GM10847 (cell line): ENCODE results near the gene CTNND1.

ENCODE experiments used
- POLR2A ChIP-seq: IDR thresholded peaks from 2 replicates; pipeline ENCODE4 v1.6.1; 2011; ENCODE audit not compliant: insufficient read length; ENCODE audit errors: extremely low read depth

Gene CTNND1, protein sequence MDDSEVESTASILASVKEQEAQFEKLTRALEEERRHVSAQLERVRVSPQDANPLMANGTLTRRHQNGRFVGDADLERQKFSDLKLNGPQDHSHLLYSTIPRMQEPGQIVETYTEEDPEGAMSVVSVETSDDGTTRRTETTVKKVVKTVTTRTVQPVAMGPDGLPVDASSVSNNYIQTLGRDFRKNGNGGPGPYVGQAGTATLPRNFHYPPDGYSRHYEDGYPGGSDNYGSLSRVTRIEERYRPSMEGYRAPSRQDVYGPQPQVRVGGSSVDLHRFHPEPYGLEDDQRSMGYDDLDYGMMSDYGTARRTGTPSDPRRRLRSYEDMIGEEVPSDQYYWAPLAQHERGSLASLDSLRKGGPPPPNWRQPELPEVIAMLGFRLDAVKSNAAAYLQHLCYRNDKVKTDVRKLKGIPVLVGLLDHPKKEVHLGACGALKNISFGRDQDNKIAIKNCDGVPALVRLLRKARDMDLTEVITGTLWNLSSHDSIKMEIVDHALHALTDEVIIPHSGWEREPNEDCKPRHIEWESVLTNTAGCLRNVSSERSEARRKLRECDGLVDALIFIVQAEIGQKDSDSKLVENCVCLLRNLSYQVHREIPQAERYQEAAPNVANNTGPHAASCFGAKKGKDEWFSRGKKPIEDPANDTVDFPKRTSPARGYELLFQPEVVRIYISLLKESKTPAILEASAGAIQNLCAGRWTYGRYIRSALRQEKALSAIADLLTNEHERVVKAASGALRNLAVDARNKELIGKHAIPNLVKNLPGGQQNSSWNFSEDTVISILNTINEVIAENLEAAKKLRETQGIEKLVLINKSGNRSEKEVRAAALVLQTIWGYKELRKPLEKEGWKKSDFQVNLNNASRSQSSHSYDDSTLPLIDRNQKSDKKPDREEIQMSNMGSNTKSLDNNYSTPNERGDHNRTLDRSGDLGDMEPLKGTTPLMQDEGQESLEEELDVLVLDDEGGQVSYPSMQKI

DNA sequence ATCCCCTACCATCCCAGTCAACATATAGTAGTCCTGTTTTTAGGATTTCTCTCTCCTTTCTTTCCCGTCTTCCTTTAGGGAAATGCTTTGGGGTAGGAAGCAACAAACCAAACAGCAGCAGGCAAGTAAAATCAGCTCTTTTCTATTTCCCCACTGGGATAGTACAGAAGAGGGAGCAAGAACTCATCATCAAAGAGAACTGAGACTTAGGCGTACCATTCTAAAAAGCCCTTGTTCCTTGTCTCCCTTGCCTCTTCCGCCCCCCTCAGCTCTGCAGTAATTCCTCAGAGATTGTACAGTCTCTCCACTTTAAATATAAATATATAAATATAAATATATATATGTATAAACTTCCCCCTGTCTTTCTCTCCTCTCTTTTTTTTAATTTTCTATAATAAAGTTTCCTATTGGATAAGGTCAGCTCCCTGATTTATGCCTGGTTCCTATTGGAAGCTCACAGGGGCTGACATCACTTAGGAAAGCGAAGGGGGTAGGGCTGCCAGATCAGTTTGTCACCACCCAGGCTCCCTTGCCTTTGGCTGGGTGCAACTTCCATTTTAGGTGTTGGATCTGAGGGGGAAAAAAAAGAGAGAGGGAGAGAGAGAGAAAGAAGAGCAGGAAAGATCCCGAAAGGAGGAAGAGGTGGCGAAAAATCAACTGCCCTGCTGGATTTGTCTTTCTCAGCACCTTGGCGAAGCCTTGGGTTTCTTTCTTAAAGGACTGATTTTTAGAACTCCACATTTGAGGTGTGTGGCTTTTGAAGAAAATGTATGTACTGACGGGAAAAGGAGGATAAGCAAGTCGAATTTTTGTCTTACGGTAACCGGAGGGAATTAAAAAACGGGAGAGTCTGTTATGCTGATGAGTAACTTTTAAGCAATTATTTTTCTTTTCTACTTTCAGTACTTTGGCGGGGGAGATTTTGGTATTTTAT, at the start of gene CTNND1:
TSS of gene CTNND1 (plus strand) at position 502 of the 934 bp plus-strand sequence. CDS start 29,677 bp downstream, outside the sequence.
- TF ChIP-seq POLR2A, result peak; percentile 15

DNA sequence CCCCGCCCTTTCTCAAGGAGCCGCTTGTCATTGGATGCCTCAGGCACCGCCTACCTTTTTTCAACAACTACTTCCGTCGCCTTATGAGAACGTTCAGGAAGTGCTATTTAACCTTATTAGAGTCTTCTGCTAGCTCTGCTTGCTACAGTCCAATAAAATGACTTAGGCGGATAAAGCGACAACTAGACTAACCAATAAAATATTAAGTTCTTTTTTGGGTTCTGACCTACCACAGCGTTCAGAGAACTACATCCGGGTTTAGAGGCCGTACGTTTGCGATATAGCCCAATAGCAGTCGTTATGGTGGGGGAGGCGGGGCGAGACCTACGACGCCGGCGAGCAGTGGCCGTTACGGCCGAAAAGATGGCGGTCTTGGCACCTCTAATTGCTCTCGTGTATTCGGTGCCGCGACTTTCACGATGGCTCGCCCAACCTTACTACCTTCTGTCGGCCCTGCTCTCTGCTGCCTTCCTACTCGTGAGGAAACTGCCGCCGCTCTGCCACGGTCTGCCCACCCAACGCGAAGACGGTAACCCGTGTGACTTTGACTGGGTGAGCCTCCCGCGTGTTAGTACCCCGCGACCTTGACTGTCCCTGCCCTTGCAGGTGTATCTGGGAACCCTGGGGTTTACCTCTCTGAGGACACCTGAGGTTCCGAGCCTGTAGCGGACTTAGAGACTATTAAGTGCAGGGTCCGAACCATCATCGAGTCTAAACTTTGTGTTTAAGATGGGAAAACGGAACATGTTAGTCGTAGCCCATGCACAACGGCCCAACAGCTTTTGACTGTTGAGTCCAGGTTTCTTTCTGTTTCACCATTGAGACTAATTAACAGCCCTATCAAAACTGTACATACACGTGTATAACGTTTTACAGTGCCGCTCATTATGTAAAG, 49.1 kb upstream of the CTNND1 start, which contains the start of gene TMX2:
TSS of gene TMX2 (plus strand) at position 338 of the 895 bp plus-strand sequence. CDS start at position 364, 26 bp downstream.
- TF ChIP-seq POLR2A, result peak; percentile 60

DNA sequence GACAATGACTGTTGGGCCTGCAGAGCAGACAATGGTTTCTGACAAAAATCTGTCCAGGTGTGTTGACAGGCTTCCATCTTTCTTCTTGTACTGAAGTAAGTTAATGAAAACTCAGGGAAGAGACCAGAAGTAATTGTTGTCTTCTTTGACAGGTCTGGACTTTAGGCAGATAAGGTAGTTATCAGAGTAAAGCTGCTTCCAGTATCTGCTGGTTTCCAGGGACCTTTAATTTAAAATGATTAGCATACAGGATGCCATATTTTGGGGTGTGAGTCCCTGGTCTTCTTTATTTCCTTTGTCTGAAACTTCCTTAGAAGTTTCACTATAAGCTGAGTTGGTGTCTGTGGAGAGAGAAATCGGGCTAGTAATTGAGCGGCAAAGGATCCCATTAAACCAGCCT, 47.8 kb upstream of the CTNND1 start:
- TF ChIP-seq POLR2A, result no peak

- TF ChIP-seq POLR2A, result no peak
Measured at GRCh38 chr11:57727185-57727584, 34.4 kb upstream of the CTNND1 start.

GRCh38 chr11:57728829-57729228, 32.8 kb upstream of the CTNND1 start:
- TF ChIP-seq POLR2A, result no peak

GRCh38 chr11:57729479-57729878, 32.1 kb upstream of the CTNND1 start:
- no peak for TF ChIP-seq POLR2A

DNA sequence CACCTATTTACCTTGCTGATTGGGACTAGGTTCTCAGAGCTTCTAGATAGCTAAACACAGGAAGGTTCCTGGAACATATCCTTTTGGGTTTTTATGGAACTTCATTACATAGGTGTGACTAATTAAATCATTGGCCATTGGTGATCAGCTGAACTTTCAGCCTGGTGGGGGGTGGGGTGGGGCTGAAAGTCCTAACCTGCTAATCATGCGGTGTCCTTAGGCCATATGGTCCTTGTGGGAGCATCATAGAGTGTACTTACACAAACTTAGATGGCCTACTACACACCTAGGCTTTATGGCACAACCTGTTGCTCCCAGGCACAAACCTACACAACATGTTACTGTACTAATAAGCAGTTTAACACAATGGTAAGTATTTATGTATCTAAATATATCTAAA, 28.9 kb upstream of the CTNND1 start:
- TF ChIP-seq POLR2A, result no peak

DNA sequence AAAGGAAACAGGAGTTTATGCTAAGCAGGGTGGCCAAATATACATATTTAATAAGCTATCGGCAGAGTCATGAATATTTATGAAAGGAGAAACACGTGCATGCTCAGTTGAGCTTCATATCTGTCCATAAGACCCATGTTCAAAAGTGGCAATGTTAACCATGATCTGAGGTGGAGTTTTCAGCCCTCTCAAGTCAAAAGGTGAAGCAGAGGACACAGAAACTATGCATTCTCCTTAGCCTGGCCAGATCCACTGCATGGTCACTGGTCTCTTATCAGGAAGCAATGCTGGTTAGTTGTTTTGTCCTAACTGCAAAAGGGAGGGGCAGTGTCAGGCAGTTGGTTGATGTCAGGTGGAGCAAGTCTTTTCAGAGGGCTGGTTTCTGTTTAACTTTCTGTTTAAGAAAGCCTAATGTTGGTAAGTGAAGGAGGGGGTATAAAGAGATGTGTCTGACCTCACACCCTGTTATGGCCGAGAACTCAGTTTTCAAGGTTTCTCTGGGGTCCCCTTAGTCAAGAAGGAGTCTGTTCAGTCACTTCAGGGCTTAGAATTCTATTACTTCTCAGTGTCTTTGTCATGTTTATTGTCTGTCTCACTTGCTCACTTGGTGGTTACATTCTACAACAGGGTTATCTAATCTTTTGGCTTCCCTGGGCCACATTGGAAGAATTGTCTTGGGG, 25.8 kb upstream of the CTNND1 start:
- no peak for TF ChIP-seq POLR2A

- TF ChIP-seq POLR2A, result peak; percentile 80
Measured at GRCh38 chr11:57741132-57742086, 20.2 kb upstream of the CTNND1 start, which contains the start of gene SELENOH. Gene SELENOH (plus strand): TSS chr11:57741491. CDS start chr11:57741596, 105 bp downstream.

- TF ChIP-seq POLR2A, result no peak
Measured at GRCh38 chr11:57742087-57742452, 19.5 kb upstream of the CTNND1 start.

DNA sequence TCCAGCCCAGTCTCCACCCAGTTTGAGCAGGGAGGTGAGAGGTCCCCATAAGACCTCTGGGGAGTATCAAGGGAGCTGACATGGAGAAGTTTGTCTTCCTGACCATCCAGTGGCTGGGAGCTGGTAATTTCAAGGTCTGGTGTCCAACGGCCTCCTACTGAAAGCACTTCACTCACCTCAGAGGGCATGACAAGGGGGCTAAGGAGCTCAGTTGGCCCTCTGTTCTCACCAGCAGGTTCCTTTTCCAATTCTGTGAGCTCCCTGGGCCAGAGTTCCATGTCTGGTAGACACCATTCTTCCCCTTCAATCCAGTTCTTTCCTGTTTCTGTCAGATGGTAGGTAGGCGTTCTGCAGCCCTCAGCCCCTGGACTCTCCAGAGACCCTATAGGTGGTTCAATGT, 17.2 kb upstream of the CTNND1 start:
- no peak for TF ChIP-seq POLR2A

DNA sequence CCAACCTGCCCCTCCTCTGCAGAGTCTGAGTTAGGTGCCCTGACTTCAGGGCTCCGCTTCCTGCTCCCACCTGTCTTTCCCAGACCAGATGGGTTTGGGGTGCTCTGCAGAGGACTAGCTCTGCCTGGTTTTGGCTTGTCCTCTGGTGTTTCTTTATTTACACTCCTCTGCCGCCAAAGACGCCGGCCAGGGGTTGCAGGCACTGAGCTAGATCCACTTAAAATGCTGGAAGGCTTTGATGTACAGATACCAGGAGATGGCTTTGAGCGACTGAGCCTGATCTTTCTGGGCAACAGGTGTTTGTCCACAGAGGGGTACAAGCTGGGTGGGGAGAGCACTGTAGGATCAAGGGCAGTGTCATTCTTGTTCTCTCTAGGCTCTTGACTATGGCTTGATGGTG, 16.4 kb upstream of the CTNND1 start:
- no peak for TF ChIP-seq POLR2A
